22Rv1 (cell line): ENCODE results near the gene MEX3A.

Experiments used
- H3K27ac ChIP-seq: fragments of 450-650 bp; 2 replicates; pipeline ENCODE4 v1.5.1; 2017
- CTCF ChIP-seq: fragments of 450-650 bp; IDR thresholded peaks from 2 replicates; pipeline ENCODE4 v1.5.1; 2017; ENCODE audit warnings: mild to moderate bottlenecking
- ZFX ChIP-seq: fragments of 450-650 bp; IDR thresholded peaks from 2 replicates; pipeline ENCODE4 v1.6.1; 2017; ENCODE audit warnings: antibody characterized with exemption, borderline replicate concordance

The MEX3A gene

GRCh38 chr1:156089704-156090103, 7.4 kb upstream of the MEX3A start:
- TF ChIP-seq ZFX (no peak), CTCF (no peak)

GRCh38 chr1:156086256-156086662, 4.0 kb upstream of the MEX3A start:
- TF ChIP-seq CTCF (no peak), ZFX (no peak)
- H3K27ac ChIP-seq = no peak overlapping the region

More at GRCh38 chr1:156089704-156090103, 7.4 kb upstream of the MEX3A start:
- H3K27ac ChIP-seq = no peak overlapping the region

DNA sequence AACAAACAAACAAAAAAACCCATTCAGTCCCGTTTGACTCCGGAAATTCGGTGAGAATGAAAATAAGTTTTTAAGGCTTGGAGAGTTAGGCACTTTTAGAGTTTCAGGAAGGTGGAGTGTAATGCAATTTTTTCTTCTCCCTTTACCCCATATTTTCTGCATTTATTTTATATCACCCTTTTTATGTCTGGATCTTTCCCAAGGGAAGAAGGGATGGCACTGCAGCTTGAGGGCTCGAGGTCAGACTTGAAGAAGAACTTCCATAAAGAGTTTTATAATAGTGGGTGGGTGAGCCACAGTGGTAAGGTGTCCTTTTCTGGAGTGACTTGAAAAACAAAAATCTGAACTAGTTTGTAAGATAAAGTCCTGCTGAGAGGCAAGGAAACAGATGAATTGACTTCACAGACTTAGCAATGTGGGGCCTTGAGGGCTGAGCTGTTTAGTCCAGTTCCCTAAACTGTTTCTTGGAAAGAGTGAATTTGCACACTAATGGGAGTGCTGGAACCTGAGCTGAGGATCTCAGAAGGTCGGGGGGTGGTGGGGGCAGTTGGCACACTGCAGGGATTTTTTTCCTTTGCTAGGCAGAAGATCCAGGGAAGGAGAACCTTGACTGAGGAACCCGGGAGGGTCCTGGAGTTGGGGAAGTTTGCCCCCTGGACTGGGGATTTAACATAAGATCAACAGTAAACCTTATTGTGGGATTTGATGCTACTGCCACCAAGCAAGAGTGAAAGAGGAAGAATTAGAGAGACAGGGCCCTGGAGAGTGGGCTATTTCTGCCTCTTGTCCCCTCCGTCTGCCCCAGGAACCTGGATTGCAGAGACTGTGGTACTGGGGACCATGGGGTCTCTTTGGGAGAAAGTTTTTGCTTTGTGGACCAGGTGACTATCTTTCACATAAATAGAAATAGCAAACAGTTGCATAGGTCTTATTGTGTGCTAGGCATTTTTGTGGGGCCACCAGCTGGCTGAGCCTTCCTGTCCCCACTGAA, 1.8 kb upstream of the MEX3A start:
- no peak overlapping the region for H3K27ac ChIP-seq
- TF ChIP-seq ZFX (no peak), CTCF (no peak)

GRCh38 chr1:156081917-156082308, 352 bp downstream of the MEX3A start:
- TF ChIP-seq ZFX (no peak), CTCF (no peak)
- H3K27ac ChIP-seq = peak overlapping the region; percentile 59

DNA sequence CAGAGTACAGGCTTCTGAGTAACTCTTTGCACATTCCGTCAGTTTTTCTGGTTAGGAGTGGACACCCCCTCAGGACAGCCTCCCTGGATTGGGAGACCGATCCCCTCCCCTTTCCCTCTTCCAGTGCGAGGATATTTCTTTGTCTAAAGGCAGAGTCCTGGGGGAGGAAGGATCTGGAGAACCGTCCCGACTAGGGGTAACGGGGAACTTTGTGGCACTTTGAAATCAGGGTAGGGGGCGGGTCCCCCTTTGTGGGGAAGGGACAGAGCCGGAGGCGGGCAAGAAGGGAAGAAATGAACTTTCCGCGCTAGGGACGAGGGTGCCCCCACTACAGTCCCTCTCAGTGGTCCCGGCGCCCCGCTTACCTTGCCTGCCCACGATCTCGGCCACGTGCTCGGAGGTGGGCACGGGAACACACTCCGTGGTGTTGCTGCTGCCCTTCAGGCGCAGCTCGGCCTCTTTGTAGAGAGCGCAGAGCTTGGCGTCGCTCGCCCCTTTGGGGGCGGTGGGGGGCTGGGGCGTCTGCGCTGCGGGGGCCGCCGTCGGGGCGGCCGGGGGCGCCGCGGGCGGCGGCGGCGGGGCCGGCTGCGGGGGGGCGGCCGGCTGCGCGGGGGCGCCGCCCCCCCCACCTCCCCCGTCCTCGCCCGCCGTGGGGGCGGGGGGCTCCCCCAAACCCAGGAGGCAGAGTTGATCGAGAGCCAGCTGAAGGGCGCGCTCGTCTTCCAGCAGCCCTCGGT, 917 bp downstream of the MEX3A start:
- H3K27ac ChIP-seq = peak overlapping the region; percentile 59; the same call in 1 of the 2 replicates
- no peak for TF ChIP-seq ZFX
- TF ChIP-seq CTCF = no peak

GRCh38 chr1:156080863-156081179, 1.4 kb downstream of the MEX3A start:
- H3K27ac ChIP-seq = no peak overlapping the region
- no peak for TF ChIP-seq CTCF
